HepG2 (cell line): ENCODE results near the gene LYRM4. TPM values are rescaled to one million over a fixed set of nuclear protein-coding genes. Genes with fewer than 3 reads are reported as not detected.

Experiments
- PHF21A ChIP-seq: sonication (generic); formaldehyde crosslinking; IDR thresholded peaks from 2 replicates; pipeline ENCODE4 v1.5.0; 2020; ENCODE audit warnings: mild to moderate bottlenecking, missing genetic modification reagents
- POGZ ChIP-seq: sonication (generic); formaldehyde crosslinking; IDR thresholded peaks from 2 replicates; pipeline ENCODE4 v1.4.0; 2020; ENCODE audit warnings: mild to moderate bottlenecking, missing genetic modification reagents
- POLR2G ChIP-seq: fragments of 200-400 bp; formaldehyde crosslinking; IDR thresholded peaks from 2 replicates; pipeline ENCODE4 v1.6.1; 2018; ENCODE audit warnings: mild to moderate bottlenecking, low read depth, low read length, moderate library complexity
- SALL1 ChIP-seq: sonication (generic); formaldehyde crosslinking; IDR thresholded peaks from 2 replicates; pipeline ENCODE4 v1.8.0; 2022; ENCODE audit warnings: mild to moderate bottlenecking, missing genetic modification reagents
- ZFP41 ChIP-seq: sonication (generic); formaldehyde crosslinking; IDR thresholded peaks from 2 replicates; pipeline ENCODE4 v1.4.0; 2020; ENCODE audit warnings: mild to moderate bottlenecking, missing genetic modification reagents, borderline replicate concordance
- ZGPAT ChIP-seq: IDR thresholded peaks from 2 replicates; pipeline ENCODE4 v1.6.1; 2016; ENCODE audit warnings: mild to moderate bottlenecking
- ZMAT3 ChIP-seq: sonication (generic); formaldehyde crosslinking; conservative IDR thresholded peaks from 2 replicates; pipeline ENCODE4 v1.7.0; 2021; ENCODE audit warnings: missing genetic modification reagents
- ZNF263 ChIP-seq: sonication (generic); formaldehyde crosslinking; IDR thresholded peaks from 2 replicates; pipeline ENCODE4 v1.4.0; 2020; ENCODE audit warnings: missing genetic modification reagents
- ZNF296 ChIP-seq: sonication (generic); formaldehyde crosslinking; conservative IDR thresholded peaks from 2 replicates; pipeline ENCODE4 v1.5.0; 2020; ENCODE audit warnings: mild to moderate bottlenecking, missing genetic modification reagents
- ZNF747 ChIP-seq: sonication (generic); formaldehyde crosslinking; IDR thresholded peaks from 2 replicates; pipeline ENCODE4 v1.8.1; 2023; ENCODE audit warnings: missing genetic modification reagents, mild to moderate bottlenecking, borderline replicate concordance
- ZNF775 ChIP-seq: sonication (generic); formaldehyde crosslinking; IDR thresholded peaks from 2 replicates; pipeline ENCODE4 v1.4.0; 2020; ENCODE audit warnings: missing genetic modification reagents, mild to moderate bottlenecking, moderate library complexity, borderline replicate concordance
- ZNF784 ChIP-seq: sonication (generic); formaldehyde crosslinking; IDR thresholded peaks from 2 replicates; pipeline ENCODE4 v1.5.1; 2020; ENCODE audit warnings: missing genetic modification reagents, mild to moderate bottlenecking, borderline replicate concordance
- ZSCAN9 ChIP-seq: IDR thresholded peaks from 2 replicates; pipeline ENCODE4 v1.6.1; 2016; ENCODE audit warnings: borderline replicate concordance
- polyA plus RNA-seq, 8 experiments: library from polyadenylated mRNA; depleted of rRNA in 3 of 8; stranded (reverse) in 7 of 8; unstranded in 1 of 8; fragments of >200 nt; fragmentation: Illumina TruSeq in 4 of 8; extraction: Trizol in 4 of 8; gene quantifications; 2 replicates each; pipeline versions ENCODE4 v1.2.1 to v1.2.3, GENCODE V29; 2011 to 2016; ENCODE audit warnings: low read depth in 4 of 8, missing spikeins in 1 of 8, mixed read lengths in 1 of 8; ENCODE audit not compliant: insufficient read depth in 1 of 8
- total RNA-seq, 5 experiments: library from RNA; depleted of rRNA; stranded (reverse); fragments of >200 nt; fragmentation: Illumina TruSeq; extraction: Trizol; gene quantifications; 2 replicates each; pipeline ENCODE4 v1.2.3, GENCODE V29; 2016; ENCODE audit warnings: low read depth in 1 of 5
- TF ChIP-seq, protein P1 (sequence below): sonication (generic); formaldehyde crosslinking; IDR thresholded peaks from 2 replicates; pipeline ENCODE4 v1.4.0; 2020; ENCODE audit warnings: low read depth, missing genetic modification reagents
- TF ChIP-seq, protein P2 (sequence below): sonication (generic); formaldehyde crosslinking; IDR thresholded peaks from 2 replicates; pipeline ENCODE4 v1.4.0; 2020; ENCODE audit warnings: missing genetic modification reagents, borderline replicate concordance
- TF ChIP-seq, protein P3 (sequence below): sonication (generic); formaldehyde crosslinking; IDR thresholded peaks from 2 replicates; pipeline ENCODE4 v1.4.0; 2020; ENCODE audit warnings: missing genetic modification reagents, low read depth, mild to moderate bottlenecking, borderline replicate concordance

The LYRM4 gene
- total and polyA plus RNA-seq, 2 of the 13 experiments (the other 11 are each of a cell fraction or from before 2014, with no cell fraction given) = 64.6 to 67.5 TPM

GRCh38 chr6:5082487-5083306 is 178.1 kb downstream of the LYRM4 start (continued):
- peak; percentile 21; the same call in 1 of the 2 replicates for TF ChIP-seq ZGPAT
- TF ChIP-seq, protein P1, sequence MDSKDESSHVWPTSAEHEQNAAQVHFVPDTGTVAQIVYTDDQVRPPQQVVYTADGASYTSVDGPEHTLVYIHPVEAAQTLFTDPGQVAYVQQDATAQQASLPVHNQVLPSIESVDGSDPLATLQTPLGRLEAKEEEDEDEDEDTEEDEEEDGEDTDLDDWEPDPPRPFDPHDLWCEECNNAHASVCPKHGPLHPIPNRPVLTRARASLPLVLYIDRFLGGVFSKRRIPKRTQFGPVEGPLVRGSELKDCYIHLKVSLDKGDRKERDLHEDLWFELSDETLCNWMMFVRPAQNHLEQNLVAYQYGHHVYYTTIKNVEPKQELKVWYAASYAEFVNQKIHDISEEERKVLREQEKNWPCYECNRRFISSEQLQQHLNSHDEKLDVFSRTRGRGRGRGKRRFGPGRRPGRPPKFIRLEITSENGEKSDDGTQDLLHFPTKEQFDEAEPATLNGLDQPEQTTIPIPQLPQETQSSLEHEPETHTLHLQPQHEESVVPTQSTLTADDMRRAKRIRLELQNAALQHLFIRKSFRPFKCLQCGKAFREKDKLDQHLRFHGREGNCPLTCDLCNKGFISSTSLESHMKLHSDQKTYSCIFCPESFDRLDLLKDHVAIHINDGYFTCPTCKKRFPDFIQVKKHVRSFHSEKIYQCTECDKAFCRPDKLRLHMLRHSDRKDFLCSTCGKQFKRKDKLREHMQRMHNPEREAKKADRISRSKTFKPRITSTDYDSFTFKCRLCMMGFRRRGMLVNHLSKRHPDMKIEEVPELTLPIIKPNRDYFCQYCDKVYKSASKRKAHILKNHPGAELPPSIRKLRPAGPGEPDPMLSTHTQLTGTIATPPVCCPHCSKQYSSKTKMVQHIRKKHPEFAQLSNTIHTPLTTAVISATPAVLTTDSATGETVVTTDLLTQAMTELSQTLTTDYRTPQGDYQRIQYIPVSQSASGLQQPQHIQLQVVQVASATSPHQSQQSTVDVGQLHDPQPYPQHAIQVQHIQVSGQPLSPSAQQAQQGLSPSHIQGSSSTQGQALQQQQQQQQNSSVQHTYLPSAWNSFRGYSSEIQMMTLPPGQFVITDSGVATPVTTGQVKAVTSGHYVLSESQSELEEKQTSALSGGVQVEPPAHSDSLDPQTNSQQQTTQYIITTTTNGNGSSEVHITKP (CRISPR knock-in tag) = no peak
- peak; percentile 63 for TF ChIP-seq POGZ
- peak; percentile 71; the same call in 1 of the 2 replicates for TF ChIP-seq ZFP41 (CRISPR knock-in tag)
- TF ChIP-seq ZNF263 (CRISPR knock-in tag) = peak; percentile 54; the same call in 1 of the 2 replicates
- peak; percentile 96; the same call in 1 of the 2 replicates for TF ChIP-seq ZNF784 (CRISPR knock-in tag)
- TF ChIP-seq, protein P2, sequence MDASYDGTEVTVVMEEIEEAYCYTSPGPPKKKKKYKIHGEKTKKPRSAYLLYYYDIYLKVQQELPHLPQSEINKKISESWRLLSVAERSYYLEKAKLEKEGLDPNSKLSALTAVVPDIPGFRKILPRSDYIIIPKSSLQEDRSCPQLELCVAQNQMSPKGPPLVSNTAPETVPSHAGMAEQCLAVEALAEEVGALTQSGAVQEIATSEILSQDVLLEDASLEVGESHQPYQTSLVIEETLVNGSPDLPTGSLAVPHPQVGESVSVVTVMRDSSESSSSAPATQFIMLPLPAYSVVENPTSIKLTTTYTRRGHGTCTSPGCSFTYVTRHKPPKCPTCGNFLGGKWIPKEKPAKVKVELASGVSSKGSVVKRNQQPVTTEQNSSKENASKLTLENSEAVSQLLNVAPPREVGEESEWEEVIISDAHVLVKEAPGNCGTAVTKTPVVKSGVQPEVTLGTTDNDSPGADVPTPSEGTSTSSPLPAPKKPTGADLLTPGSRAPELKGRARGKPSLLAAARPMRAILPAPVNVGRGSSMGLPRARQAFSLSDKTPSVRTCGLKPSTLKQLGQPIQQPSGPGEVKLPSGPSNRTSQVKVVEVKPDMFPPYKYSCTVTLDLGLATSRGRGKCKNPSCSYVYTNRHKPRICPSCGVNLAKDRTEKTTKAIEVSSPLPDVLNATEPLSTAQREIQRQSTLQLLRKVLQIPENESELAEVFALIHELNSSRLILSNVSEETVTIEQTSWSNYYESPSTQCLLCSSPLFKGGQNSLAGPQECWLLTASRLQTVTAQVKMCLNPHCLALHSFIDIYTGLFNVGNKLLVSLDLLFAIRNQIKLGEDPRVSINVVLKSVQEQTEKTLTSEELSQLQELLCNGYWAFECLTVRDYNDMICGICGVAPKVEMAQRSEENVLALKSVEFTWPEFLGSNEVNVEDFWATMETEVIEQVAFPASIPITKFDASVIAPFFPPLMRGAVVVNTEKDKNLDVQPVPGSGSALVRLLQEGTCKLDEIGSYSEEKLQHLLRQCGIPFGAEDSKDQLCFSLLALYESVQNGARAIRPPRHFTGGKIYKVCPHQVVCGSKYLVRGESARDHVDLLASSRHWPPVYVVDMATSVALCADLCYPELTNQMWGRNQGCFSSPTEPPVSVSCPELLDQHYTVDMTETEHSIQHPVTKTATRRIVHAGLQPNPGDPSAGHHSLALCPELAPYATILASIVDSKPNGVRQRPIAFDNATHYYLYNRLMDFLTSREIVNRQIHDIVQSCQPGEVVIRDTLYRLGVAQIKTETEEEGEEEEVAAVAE = peak; percentile 32; the same call in 1 of the 2 replicates
- TF ChIP-seq, protein P3, sequence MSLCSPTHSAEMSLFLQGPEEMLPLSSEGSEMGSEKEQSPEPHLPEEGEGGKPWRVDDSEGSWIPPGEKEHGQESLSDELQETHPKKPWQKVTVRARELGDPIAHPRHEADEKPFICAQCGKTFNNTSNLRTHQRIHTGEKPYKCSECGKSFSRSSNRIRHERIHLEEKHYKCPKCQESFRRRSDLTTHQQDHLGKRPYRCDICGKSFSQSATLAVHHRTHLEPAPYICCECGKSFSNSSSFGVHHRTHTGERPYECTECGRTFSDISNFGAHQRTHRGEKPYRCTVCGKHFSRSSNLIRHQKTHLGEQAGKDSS (CRISPR knock-in tag) = 0 out of 2 replicates have a peak, but pooled peaks have one; percentile 34
- peak; percentile 63 for TF ChIP-seq PHF21A (CRISPR knock-in tag)
- peak; percentile 89 for TF ChIP-seq ZNF747 (CRISPR knock-in tag)
- TF ChIP-seq ZSCAN9 = peak; percentile 60; the same call in 1 of the 2 replicates
- 0 out of 2 replicates have a peak, but pooled peaks have one; percentile 54 for TF ChIP-seq ZNF296 (CRISPR knock-in tag)
- no peak for TF ChIP-seq ZNF775 (CRISPR knock-in tag)
- peak; percentile 94 for TF ChIP-seq ZMAT3
- peak; percentile 61 for TF ChIP-seq POLR2G
- peak; percentile 98 for TF ChIP-seq SALL1 (CRISPR knock-in tag)
